HepG2 (cell line): ENCODE measurements around the gene STX8.
"Not testable (repeated sequence)": the region's sequence is repeated elsewhere in the genome, so short reads cannot be mapped to it uniquely, and the experiment has no call there.

Source experiments
- TF ChIP-seq, protein P1 (sequence below): sonication (generic); formaldehyde crosslinking; IDR thresholded peaks from 2 replicates; pipeline ENCODE4 v1.5.0; 2020; ENCODE audit warnings: mild to moderate bottlenecking, missing genetic modification reagents, moderate library complexity
- TF ChIP-seq, protein P2 (sequence below): sonication (generic); formaldehyde crosslinking; IDR thresholded peaks from 2 replicates; pipeline ENCODE4 v1.5.1; 2020; ENCODE audit warnings: missing genetic modification reagents, mild to moderate bottlenecking, borderline replicate concordance
- TF ChIP-seq, protein P3 (sequence below): sonication (generic); formaldehyde crosslinking; IDR thresholded peaks from 2 replicates; pipeline ENCODE4 v1.5.1; 2020; ENCODE audit warnings: mild to moderate bottlenecking, missing genetic modification reagents

DNA sequence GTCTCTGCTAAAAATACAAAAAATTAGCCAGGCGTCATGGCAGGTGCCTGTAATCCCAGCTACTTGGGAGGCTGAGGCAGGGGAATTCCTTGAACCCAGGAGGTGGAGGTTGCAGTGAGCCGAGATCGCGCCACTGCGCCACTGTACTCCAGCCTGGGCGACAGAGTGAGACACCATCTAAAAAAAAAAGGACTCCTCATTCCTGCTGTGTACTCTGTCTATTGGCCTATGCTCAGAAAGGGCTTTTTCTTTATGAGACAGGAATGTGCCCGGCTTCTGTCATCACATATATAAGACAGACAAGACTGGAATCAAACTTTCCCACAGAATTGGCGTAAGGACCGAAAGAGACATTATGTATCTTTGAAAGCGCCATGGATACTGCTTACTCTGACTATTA is 236.1 kb downstream of the STX8 start:
- TF ChIP-seq, protein P1, sequence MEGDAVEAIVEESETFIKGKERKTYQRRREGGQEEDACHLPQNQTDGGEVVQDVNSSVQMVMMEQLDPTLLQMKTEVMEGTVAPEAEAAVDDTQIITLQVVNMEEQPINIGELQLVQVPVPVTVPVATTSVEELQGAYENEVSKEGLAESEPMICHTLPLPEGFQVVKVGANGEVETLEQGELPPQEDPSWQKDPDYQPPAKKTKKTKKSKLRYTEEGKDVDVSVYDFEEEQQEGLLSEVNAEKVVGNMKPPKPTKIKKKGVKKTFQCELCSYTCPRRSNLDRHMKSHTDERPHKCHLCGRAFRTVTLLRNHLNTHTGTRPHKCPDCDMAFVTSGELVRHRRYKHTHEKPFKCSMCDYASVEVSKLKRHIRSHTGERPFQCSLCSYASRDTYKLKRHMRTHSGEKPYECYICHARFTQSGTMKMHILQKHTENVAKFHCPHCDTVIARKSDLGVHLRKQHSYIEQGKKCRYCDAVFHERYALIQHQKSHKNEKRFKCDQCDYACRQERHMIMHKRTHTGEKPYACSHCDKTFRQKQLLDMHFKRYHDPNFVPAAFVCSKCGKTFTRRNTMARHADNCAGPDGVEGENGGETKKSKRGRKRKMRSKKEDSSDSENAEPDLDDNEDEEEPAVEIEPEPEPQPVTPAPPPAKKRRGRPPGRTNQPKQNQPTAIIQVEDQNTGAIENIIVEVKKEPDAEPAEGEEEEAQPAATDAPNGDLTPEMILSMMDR (CRISPR knock-in tag), result not testable (repeated sequence)
- TF ChIP-seq, protein P2, sequence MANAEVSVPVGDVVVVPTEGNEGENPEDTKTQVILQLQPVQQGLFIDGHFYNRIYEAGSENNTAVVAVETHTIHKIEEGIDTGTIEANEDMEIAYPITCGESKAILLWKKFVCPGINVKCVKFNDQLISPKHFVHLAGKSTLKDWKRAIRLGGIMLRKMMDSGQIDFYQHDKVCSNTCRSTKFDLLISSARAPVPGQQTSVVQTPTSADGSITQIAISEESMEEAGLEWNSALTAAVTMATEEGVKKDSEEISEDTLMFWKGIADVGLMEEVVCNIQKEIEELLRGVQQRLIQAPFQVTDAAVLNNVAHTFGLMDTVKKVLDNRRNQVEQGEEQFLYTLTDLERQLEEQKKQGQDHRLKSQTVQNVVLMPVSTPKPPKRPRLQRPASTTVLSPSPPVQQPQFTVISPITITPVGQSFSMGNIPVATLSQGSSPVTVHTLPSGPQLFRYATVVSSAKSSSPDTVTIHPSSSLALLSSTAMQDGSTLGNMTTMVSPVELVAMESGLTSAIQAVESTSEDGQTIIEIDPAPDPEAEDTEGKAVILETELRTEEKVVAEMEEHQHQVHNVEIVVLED, result not testable (repeated sequence)
- TF ChIP-seq, protein P3, sequence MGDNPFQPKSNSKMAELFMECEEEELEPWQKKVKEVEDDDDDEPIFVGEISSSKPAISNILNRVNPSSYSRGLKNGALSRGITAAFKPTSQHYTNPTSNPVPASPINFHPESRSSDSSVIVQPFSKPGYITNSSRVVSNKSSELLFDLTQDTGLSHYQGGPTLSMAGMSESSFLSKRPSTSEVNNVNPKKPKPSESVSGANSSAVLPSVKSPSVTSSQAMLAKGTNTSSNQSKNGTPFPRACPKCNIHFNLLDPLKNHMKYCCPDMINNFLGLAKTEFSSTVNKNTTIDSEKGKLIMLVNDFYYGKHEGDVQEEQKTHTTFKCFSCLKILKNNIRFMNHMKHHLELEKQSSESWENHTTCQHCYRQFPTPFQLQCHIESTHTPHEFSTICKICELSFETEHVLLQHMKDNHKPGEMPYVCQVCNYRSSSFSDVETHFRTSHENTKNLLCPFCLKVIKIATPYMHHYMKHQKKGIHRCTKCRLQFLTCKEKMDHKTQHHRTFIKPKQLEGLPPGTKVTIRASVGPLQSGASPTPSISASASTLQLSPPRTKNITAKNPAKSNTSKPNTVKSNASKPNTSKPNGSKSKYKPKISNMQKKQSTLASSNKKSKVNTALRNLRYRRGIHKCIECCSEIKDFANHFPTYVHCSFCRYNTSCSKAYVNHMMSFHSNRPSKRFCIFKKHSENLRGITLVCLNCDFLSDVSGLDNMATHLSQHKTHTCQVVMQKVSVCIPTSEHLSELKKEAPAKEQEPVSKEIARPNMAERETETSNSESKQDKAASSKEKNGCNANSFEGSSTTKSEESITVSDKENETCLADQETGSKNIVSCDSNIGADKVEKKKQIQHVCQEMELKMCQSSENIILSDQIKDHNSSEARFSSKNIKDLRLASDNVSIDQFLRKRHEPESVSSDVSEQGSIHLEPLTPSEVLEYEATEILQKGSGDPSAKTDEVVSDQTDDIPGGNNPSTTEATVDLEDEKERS, result not testable (repeated sequence)
